ENCODE measurements around the gene KRTAP1-3.

- TF ChIP-seq POLR2AphosphoS5 (IDR thresholded peaks at IDR 0.05; ENCODE audit: low read depth, low read length), result no peak
- TF ChIP-seq TAF1 (IDR thresholded peaks at IDR 0.05; ENCODE audit: borderline replicate concordance, low read depth, low read length), result no peak
- no peak for TF ChIP-seq POLR2A (IDR thresholded peaks at IDR 0.05; ENCODE audit: low read depth, low read length)
Observed at GRCh38 chr17:41009936-41010335, 24.7 kb downstream of the KRTAP1-3 start.
